IMR-90 (cell line): Measurements from ENCODE around the gene PIAS2. TPM values are rescaled to one million over a fixed set of nuclear protein-coding genes. Genes with fewer than 3 reads are reported as not detected.

Experiments used
- ATAC-seq: fragments of 200-7000 bp; cut with Tn5 transposase; 2 replicates; pipeline ENCODE4 v1.9.1; 2020; ENCODE audit warnings: low read depth, mild to moderate bottlenecking, moderate library complexity
- BruUV-seq: library from RNA; stranded (reverse); fragments of 400-500 nt; replicated peaks from 2 replicates; lab custom pipeline; 2021; lab: Mats Ljungman, UMichigan
- CTCF ChIA-PET: fragments of 300-600 bp; formaldehyde crosslinking; extraction: SDS; loops from one replicate; lab custom pipeline; 2021; ENCODE audit warnings: antibody characterized with exemption; lab: Yijun Ruan, JAX
- POLR2A ChIA-PET: fragments of 300-600 bp; sonication (Branson Sonifier 250); formaldehyde crosslinking; loops from one replicate; lab custom pipeline; 2022; ENCODE audit warnings: antibody characterized with exemption; ENCODE audit not compliant: unreplicated experiment; lab: Charles Lee
- DNase-seq: peaks from one replicate; pipeline ENCODE4 v3.0.0; 2013
- H2AFZ ChIP-seq: replicated peaks from 2 replicates; pipeline ENCODE3; 2013; ENCODE audit warnings: low read length, mild to moderate bottlenecking; ENCODE audit not compliant: poor library complexity
- H2AK5ac ChIP-seq: 2 replicates; pipeline ENCODE4 v1.6.1; 2013; ENCODE audit warnings: low read depth, low read length, inconsistent platforms
- H2AK9ac ChIP-seq: replicated peaks from 2 replicates; pipeline ENCODE3; 2013; ENCODE audit warnings: mild to moderate bottlenecking, low read depth, low read length, moderate library complexity; ENCODE audit not compliant: poor library complexity
- H2BK120ac ChIP-seq: 2 replicates; pipeline ENCODE4 v1.6.1; 2013; ENCODE audit warnings: low read depth, low read length, inconsistent platforms
- H2BK15ac ChIP-seq: 3 replicates; pipeline ENCODE4 v1.6.1; 2013; ENCODE audit warnings: low read depth, low read length, inconsistent platforms
- H2BK20ac ChIP-seq: 2 replicates; pipeline ENCODE4 v1.6.1; 2013; ENCODE audit warnings: low read depth, mild to moderate bottlenecking, inconsistent platforms, low read length, moderate library complexity
- H2BK5ac ChIP-seq: 2 replicates; pipeline ENCODE4 v1.6.1; 2013; ENCODE audit warnings: mild to moderate bottlenecking, low read depth, low read length, inconsistent platforms; ENCODE audit not compliant: poor library complexity, severe bottlenecking
- H3K14ac ChIP-seq: replicated peaks from 2 replicates; pipeline ENCODE4 v1.6.1; 2013; ENCODE audit warnings: low read depth, low read length, inconsistent platforms
- H3K18ac ChIP-seq: 2 replicates; pipeline ENCODE4 v1.6.1; 2013; ENCODE audit warnings: low read depth, low read length, control low read depth
- H3K23ac ChIP-seq: 2 replicates; pipeline ENCODE4 v1.6.1; 2013; ENCODE audit warnings: low read depth, low read length, inconsistent platforms
- H3K27ac ChIP-seq: 2 replicates; pipeline ENCODE4 v1.5.1; 2013; ENCODE audit warnings: mild to moderate bottlenecking, control low read depth, low read length; ENCODE audit not compliant: insufficient read depth
- H3K27me3 ChIP-seq: 2 replicates; pipeline ENCODE4 v1.6.1; 2013; ENCODE audit warnings: low read length; ENCODE audit not compliant: control insufficient read depth, insufficient read depth
- H3K36me3 ChIP-seq: 2 replicates; pipeline ENCODE4 v1.6.1; 2013; ENCODE audit warnings: low read length, mixed read lengths; ENCODE audit not compliant: control insufficient read depth, insufficient read depth
- H3K4ac ChIP-seq: 2 replicates; pipeline ENCODE4 v1.6.1; 2013; ENCODE audit warnings: low read depth, low read length, inconsistent platforms
- H3K4me1 ChIP-seq: 2 replicates; pipeline ENCODE4 v1.6.1; 2013; ENCODE audit warnings: low read length, mixed read lengths; ENCODE audit not compliant: control insufficient read depth, insufficient read depth
- H3K4me2 ChIP-seq: 2 replicates; pipeline ENCODE4 v1.6.1; 2013; ENCODE audit warnings: low read depth, mild to moderate bottlenecking, control low read depth, low read length, moderate library complexity
- H3K4me3 ChIP-seq: 2 replicates; pipeline ENCODE4 v1.5.1; 2013; ENCODE audit warnings: low read depth, mild to moderate bottlenecking, control low read depth, low read length, moderate library complexity; ENCODE audit not compliant: insufficient read depth
- H3K56ac ChIP-seq: 2 replicates; pipeline ENCODE4 v1.6.1; 2013; ENCODE audit warnings: low read length, inconsistent platforms; ENCODE audit not compliant: insufficient read depth; ENCODE audit errors: extremely low read depth
- H3K79me1 ChIP-seq, 2 experiments: 2 replicates each; pipeline ENCODE4 v1.6.1; 2013; ENCODE audit warnings: low read length in 2 of 2, inconsistent platforms in 1 of 2, low read depth in 1 of 2
- H3K9ac ChIP-seq: 2 replicates; pipeline ENCODE4 v1.6.1; 2013; ENCODE audit warnings: low read depth, low read length, control low read depth
- H3K9me1 ChIP-seq: 2 replicates; pipeline ENCODE4 v1.6.1; 2013; ENCODE audit warnings: low read length, inconsistent platforms; ENCODE audit not compliant: insufficient read depth
- H3K9me3 ChIP-seq: 2 replicates; pipeline ENCODE4 v1.6.1; 2013; ENCODE audit warnings: low read length; ENCODE audit not compliant: control insufficient read depth, insufficient read depth
- H4K20me1 ChIP-seq: 2 replicates; pipeline ENCODE4 v1.6.1; 2013; ENCODE audit warnings: low read length, inconsistent platforms; ENCODE audit not compliant: insufficient read depth
- H4K5ac ChIP-seq: 2 replicates; pipeline ENCODE4 v1.6.1; 2013; ENCODE audit warnings: mild to moderate bottlenecking, low read depth, low read length, control low read depth
- H4K8ac ChIP-seq, 2 experiments: 2 replicates each; pipeline ENCODE4 v1.6.1; 2013; ENCODE audit warnings: low read depth in 2 of 2, low read length in 2 of 2, control low read depth in 1 of 2, inconsistent platforms in 1 of 2
- H4K91ac ChIP-seq: 2 replicates; pipeline ENCODE4 v1.6.1; 2013; ENCODE audit warnings: low read depth, low read length, inconsistent platforms; ENCODE audit not compliant: insufficient read depth
- CEBPB ChIP-seq: IDR thresholded peaks from 2 replicates; pipeline ENCODE4 v1.6.1; 2012; ENCODE audit warnings: low read depth, low read length, improper control_type of control experiment
- FOS ChIP-seq: fragments of 150-350 bp; IDR thresholded peaks from 2 replicates; pipeline ENCODE4 v1.6.1; 2016; ENCODE audit warnings: low read depth, low read length
- WGBS, 2 experiments: methylation state at CpG; one replicate each; pipeline versions ENCODE4 v1.1.5 to v1.1.7; 2013; ENCODE audit warnings: missing lambda C conversion rate in 2 of 2; ENCODE audit not compliant: insufficient read length in 1 of 2; ENCODE audit errors: extremely low coverage in 2 of 2; 5-methylcytosine and 5-hydroxymethylcytosine counted together
- dilution Hi-C: fragments of 300-500 bp; cut with HindIII; formaldehyde crosslinking; loops from one replicate; pipeline ENCODE4 v1.14.3; 2018; ENCODE audit warnings: low sequenced_read_pairs; ENCODE audit not compliant: unreplicated experiment
- in situ Hi-C: fragments of 300-500 bp; cut with MboI; formaldehyde crosslinking; loops from 3 replicates; pipeline ENCODE4 v1.14.3; 2019; ENCODE audit warnings: low sequenced_read_pairs, inconsistent platforms, mixed read lengths
- intact Hi-C: fragments of 100-400 bp; cut with micrococcal nuclease; formaldehyde crosslinking; loops from 2 replicates; pipeline ENCODE4 v1.10.0; 2022
- polyA plus RNA-seq, 3 experiments: library from polyadenylated mRNA; depleted of rRNA; stranded (reverse); fragments of >200 nt; gene quantifications; 2 replicates each; pipeline ENCODE4 v1.2.3, GENCODE V29; 2012; ENCODE audit warnings: low replicate concordance in 1 of 3
- total RNA-seq: library from RNA; depleted of rRNA; stranded (reverse); fragments of >200 nt; gene quantifications from 2 replicates; pipeline ENCODE4 v1.2.3, GENCODE V29; 2012
- TF ChIP-seq, protein P1 (sequence below): fragments of 150-350 bp; IDR thresholded peaks from 2 replicates; pipeline ENCODE4 v1.6.1; 2016; ENCODE audit warnings: low read depth, mild to moderate bottlenecking, low read length, moderate library complexity, borderline replicate concordance

Gene PIAS2
- total and polyA plus RNA-seq, 2 of the 4 experiments (the other 2 are of a cell fraction) = 15.1 to 28.9 TPM

GRCh38 chr18:46939337-46939963 is 22.1 kb upstream of the PIAS2 start:
- no peak overlapping the region for H3K9ac ChIP-seq
- H4K20me1 ChIP-seq = no peaks in the 10 kb centered on the region
- no peak overlapping the region for H2AK9ac ChIP-seq
- H2BK20ac ChIP-seq = no peak overlapping the region
- POLR2A ChIA-PET = interaction anchor here (0.6 kb wide), 1 partner anchor 813 kb away, joined by 4 read pairs; no protein-coding TSS in a partner anchor
- H3K14ac ChIP-seq = no peak overlapping the region
- no peaks in the 10 kb centered on the region for H3K27me3 ChIP-seq
- no peak overlapping the region for H2BK120ac ChIP-seq
- no peaks in the 10 kb centered on the region for H3K79me1 ChIP-seq
- TF ChIP-seq CEBPB = peak; percentile 44; the same call in 1 of the 2 replicates
- TF ChIP-seq, protein P1, sequence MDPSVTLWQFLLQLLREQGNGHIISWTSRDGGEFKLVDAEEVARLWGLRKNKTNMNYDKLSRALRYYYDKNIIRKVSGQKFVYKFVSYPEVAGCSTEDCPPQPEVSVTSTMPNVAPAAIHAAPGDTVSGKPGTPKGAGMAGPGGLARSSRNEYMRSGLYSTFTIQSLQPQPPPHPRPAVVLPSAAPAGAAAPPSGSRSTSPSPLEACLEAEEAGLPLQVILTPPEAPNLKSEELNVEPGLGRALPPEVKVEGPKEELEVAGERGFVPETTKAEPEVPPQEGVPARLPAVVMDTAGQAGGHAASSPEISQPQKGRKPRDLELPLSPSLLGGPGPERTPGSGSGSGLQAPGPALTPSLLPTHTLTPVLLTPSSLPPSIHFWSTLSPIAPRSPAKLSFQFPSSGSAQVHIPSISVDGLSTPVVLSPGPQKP = no peak
- peak; percentile 55; the same call in 1 of the 2 replicates for TF ChIP-seq FOS
- BruUV-seq = no TSS peak
- dilution Hi-C loops = no loop called here
- H3K9me3 ChIP-seq = no peaks in the 10 kb centered on the region
- no peak overlapping the region for H2BK5ac ChIP-seq
- ATAC-seq (peak; percentile 93), DNase-seq (peak; percentile 66)
- no peak overlapping the region for H3K18ac ChIP-seq
- H2BK15ac ChIP-seq = no peak overlapping the region
- H3K4ac ChIP-seq = no peak overlapping the region
- no peak overlapping the region for H2AFZ ChIP-seq
- in situ Hi-C loops = no loop called here
- no peak overlapping the region for H3K56ac ChIP-seq
- no peaks in the 10 kb centered on the region for H3K36me3 ChIP-seq
- intact Hi-C loops = loop anchor here (1.0 kb wide), 1 partner anchor 22 kb away; the partner anchor contains the start of genes KATNAL2 and PIAS2
- H3K23ac ChIP-seq = no peak overlapping the region
- H3K27ac ChIP-seq = no peak overlapping the region
- no peak overlapping the region for H4K91ac ChIP-seq
- no CpG with 5 or more reads among the region's 1 CpG for WGBS, 2 experiments
- no peaks in the 10 kb centered on the region; the same call in 1 of the 2 replicates for H3K4me1 ChIP-seq
- H4K5ac ChIP-seq = no peak overlapping the region
- H3K4me3 ChIP-seq = no peak overlapping the region
- H4K8ac ChIP-seq = no peak overlapping the region
- H2AK5ac ChIP-seq = no peak overlapping the region
- CTCF ChIA-PET = no interaction called here
- H3K4me2 ChIP-seq = no peak overlapping the region
- no peaks in the 10 kb centered on the region for H3K9me1 ChIP-seq
